Measurements from ENCODE around the gene DCAF10.
A peak's percentile ranks its signal among the peaks of the same experiment; 100 is the strongest.
"Not testable (repeated sequence)": the region's sequence is repeated elsewhere in the genome, so short reads cannot be mapped to it uniquely, and the experiment has no call there.

DCAF10 gene

DNA sequence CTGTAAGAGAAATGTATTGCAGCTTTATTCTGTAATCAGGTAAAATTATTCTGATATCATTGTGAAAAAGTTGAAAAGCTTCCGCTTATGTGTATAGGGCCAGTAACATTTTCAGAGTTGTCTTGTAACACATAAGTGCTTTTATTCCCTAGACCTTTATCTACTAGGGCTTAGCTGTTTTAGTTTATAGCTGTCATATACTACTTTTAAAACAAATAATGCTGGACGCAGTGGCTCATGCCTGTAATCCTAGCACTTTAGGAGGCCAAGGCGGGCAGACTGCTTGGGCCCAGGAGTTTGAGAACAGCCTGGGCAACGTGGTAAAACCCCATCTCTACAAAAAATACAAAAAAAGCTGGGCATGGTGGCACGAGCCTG is 70.2 kb downstream of the DCAF10 start:
- ATAC-seq, result no peak

- no peak for ATAC-seq
Observed at GRCh38 chr9:37873955-37874354, 73.4 kb downstream of the DCAF10 start.

DNA sequence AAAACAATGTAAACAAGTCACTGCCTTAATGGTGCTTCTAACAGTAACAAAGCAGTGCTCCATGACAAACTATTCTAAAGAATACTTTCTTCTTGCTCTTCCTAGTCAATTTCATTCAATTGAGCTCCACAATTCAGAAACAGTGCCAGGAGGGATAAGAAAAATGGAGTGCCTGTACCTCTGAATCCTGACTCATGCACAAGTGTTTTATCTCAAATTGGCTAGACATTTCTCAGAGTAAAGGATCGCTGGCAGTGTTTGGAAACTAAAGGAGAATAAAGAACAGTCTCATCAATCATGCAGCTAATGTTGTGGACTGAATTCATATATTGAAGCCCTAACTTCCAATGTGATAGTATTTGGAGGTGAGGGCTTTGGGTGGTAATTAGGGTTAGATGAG is 75.8 kb downstream of the DCAF10 start:
- no peak for ATAC-seq

GRCh38 chr9:37880916-37881479 is 80.4 kb downstream of the DCAF10 start:
- no peak for ATAC-seq

DNA sequence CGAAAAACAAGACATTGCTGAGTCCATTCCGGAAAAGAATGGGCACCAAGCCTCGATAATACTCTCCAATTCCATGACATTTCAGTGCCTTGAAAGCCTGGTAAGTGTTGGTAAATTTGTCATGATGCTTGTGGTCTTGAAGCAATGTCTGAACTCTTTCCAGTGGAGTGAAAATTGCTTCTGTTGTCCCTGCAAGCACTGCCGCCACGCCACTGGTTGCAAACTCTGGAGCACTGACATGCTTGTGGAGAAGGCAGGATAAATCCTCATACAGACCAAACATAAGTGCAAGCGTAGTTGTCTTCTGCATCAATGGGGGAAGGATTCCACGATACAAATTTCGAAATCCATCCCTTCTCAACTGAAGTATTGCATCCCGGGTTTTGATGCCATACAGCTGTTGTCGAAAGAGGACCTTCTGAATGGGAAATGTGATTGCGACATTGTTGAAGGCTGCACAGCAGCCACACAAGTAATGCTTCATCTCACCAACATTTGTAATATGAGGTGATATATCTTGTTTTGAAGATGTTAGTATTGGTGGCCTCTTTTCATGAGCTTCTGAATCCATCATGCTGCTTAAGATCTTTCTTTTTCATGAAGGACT is 87.5 kb downstream of the DCAF10 start:
- ATAC-seq, result not testable (repeated sequence)

DNA sequence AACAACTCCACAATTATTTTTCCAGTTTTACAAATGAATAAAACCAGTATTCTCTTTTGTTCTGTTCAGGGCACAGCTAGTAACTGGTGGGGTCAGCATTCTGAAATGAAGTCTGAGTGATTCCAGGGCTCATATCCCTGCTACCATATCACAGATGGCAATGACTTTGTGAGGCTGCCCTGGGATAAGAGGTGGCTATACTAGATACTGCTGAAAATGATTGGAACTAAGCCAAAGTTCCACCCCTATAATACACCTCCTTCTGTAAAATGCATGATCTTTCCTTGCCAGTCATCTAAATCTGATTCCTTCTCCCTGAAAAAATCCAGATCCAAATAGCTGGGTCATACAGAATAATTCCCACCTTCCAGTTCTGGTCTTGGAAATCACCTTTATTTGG is 88.9 kb downstream of the DCAF10 start:
- no peak for ATAC-seq

GRCh38 chr9:37891042-37891441 is 90.4 kb downstream of the DCAF10 start:
- not testable (repeated sequence) for ATAC-seq

DNA sequence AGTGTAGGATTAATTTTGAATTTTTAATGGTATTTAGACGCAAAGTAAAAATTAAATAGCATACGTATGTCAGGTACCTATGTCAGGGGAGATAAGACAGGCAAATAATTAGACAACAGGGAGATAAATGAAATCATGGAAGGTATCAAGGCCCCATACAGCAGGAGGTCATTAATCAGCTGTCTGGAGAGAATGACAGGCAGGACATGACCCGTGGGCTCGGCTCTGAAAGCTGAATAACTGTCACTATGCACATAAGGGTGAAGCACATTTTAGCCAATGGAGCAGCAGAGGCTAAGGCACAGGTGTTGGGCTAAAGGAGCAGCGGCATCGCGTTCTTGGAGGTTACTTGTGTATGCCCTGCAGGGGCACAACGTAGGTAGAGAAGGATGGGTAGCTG is 91.5 kb downstream of the DCAF10 start:
- ATAC-seq, result no peak

- ATAC-seq, result no peak
Observed at GRCh38 chr9:37897665-37898064, 97.1 kb downstream of the DCAF10 start.

DNA sequence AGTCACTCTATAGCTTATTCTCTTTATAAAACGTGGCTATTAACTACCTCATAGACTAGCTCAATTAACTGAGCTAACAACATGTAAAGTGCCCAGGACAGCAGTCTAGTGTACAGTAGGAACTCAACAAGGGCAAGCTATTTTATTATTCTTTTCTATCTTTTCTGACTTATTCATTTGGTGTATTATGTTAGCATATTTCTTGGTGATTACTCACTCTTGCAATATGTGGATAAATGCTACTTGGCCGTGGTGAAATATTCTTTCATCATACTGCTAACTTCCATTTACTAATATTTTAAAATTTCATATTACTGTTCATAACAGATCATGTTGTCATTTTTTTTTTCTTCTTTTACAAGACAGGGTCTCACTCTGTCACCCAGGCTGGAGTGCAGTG is 98.4 kb downstream of the DCAF10 start:
- ATAC-seq, result no peak

GRCh38 chr9:37902131-37902530 is 101.5 kb downstream of the DCAF10 start:
- no peak for ATAC-seq

- ATAC-seq, result peak; percentile 25 to 44
Observed at GRCh38 chr9:37902796-37903646, 102.4 kb downstream of the DCAF10 start.

DNA sequence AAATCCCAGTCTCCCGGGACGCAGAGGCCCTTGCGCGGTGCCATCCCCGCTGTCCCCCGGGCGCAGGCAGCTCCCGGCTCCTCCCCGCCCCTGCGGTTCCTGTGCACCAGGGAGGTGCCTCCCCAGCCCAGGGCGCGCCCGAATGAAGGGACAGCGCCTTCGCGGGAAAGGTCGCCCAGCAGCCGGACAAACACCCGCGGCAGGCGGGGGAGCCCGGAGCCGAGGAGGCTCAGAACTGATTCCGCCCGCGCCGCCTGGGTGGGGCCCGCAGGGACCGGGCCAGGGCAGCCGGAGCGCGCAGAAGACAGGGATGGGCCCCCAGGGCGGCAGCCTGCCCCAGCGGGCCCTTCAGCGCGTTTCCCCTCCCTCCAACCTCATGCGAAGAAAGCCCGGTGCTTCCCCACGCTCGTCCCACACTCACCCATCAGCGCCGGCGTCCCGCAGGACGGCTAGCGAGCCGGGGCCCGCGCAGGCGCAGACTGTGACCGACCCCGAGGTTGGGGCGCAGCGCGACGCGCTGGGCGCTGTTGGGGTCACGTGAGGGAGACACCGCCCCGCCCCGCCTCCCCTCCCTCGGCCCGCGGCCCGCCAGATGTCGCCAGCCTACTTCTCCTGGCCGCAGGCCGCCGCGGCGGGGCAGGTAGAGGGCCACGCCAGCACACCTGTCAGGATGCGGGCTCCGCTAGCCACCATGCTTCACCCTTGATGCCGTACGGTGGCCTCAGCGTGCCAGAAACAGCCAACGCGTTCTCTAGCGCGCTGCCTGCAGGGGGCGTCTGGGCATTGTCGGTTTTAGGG is 103.2 kb downstream of the DCAF10 start, which contains the start of gene SLC25A51:
Gene SLC25A51, minus strand, starts transcription at position 481 of the 798 bp plus-strand sequence. CDS start 15,577 bp downstream, outside the sequence.
- ATAC-seq, result peak; percentile 80 to 82

GRCh38 chr9:37904445-37905130 is 104.0 kb downstream of the DCAF10 start:
- ATAC-seq, result no peak

- ATAC-seq, result no peak
Observed at GRCh38 chr9:37905131-37905505, 104.5 kb downstream of the DCAF10 start.

- ATAC-seq, result no peak
Observed at GRCh38 chr9:37905776-37906175, 105.2 kb downstream of the DCAF10 start.

- no peak for ATAC-seq
Observed at GRCh38 chr9:37906312-37907239, 106.0 kb downstream of the DCAF10 start.

DNA sequence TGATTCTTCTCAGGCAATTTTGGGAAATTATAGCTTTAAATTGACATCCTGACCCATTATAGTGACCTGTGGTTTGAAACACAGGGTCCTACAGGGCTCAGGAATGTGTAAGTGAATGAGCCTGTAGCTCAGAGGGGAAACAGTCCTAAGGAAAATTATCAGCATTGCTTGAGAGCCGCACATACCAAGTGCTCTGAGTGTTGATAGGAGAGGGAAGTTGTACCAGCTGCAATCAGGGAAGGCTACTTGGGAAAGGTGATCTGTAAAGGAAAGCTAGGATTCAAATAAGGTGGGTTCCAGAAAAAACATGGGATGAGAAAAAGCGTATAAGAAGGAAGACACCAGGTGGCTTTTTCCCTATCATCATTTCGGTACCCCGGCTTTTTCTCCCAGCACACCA is 107.7 kb downstream of the DCAF10 start:
- ATAC-seq, result no peak

DNA sequence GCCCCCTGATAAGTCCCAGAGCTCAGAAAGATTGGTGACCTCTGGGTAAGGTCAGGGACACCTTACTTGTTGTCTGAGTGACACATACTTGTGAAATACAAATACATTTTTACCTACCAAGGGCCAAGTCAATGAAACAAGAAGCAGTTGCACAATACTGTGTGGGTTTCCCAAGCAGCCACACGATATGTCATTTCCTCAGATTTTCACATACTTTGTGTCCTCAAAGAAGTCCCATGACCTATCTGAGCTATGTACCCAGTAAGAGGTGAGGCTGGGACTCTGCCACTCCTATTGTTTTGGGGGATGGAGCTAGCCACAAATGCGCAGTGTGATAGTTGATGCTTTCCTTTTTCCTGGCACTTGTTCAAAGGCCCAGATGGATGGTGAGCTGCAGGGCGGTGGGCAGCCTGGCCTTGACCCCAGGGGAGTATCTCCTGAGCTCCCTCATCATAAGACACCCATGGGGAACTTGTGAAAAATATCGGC is 108.1 kb downstream of the DCAF10 start:
- no peak for ATAC-seq

- ATAC-seq, result no peak
Observed at GRCh38 chr9:37909326-37909725, 108.7 kb downstream of the DCAF10 start.

DNA sequence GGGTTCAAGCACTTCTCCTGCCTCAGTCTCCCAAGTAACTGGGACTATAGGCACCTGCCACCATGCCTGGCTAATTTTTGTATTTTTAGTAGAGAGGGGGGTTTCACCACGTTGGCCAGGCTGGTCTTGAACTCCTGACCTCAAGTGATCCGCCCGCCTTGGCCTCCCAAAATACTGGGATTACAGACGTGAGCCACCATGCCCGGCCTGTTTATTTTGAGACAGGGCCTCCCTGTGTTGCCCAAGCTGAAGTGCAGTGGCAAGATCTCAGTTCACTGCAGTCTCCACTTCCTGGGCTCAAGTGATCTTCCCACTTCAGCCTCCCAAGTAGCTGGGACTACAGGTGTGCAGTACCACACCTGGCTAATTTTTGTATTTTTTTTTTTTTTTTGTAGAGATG is 109.2 kb downstream of the DCAF10 start:
- not testable (repeated sequence) for ATAC-seq

Measured in activated CD4-positive, CD25-positive, alpha-beta regulatory T cell treated with anti-CD3 and anti-CD28 coated beads, Interleukin-2, amount 50 U/mL, for 24 hours (primary cell).